ENCODE results near the gene FUZ.

The FUZ gene

GRCh38 chr19:49838885-49839588 is 25.9 kb upstream of the FUZ start:
- Histone ChIP-seq H3K9ac (ENCODE audit: low read depth, low read length) (no peak overlapping the region), H3K4me3 (ENCODE audit: low read length) (no peak overlapping the region), H3K36me3 (ENCODE audit: insufficient read depth, low read length) (peaks cover 63% of the 10 kb centered on the region), H3K4me2 (ENCODE audit: low read length) (no peak overlapping the region), H3K27me3 (ENCODE audit: control insufficient read depth, insufficient read depth, low read length) (no peaks in the 10 kb centered on the region), H3K4me1 (ENCODE audit: control insufficient read depth, insufficient read depth, low read length) (no peaks in the 10 kb centered on the region), H3K9me3 (replicated peaks; ENCODE audit: low read length) (no peaks in the 10 kb centered on the region)

- peaks cover 74% of the 10 kb centered on the region for H3K36me3 ChIP-seq (ENCODE audit: insufficient read depth, low read length)
- no peaks in the 10 kb centered on the region for H3K9me3 ChIP-seq (replicated peaks; ENCODE audit: low read length)
Measured at GRCh38 chr19:49837425-49837824, 24.3 kb upstream of the FUZ start.

GRCh38 chr19:49837009-49837310 is 23.9 kb upstream of the FUZ start:
- Histone ChIP-seq H3K4me3 (ENCODE audit: low read length) (no peak overlapping the region), H3K9me3 (replicated peaks; ENCODE audit: low read length) (no peaks in the 10 kb centered on the region), H3K36me3 (ENCODE audit: insufficient read depth, low read length) (peaks cover 79% of the 10 kb centered on the region), H3K27me3 (ENCODE audit: control insufficient read depth, insufficient read depth, low read length) (no peaks in the 10 kb centered on the region), H3K4me2 (ENCODE audit: low read length) (no peak overlapping the region), H3K4me1 (ENCODE audit: control insufficient read depth, insufficient read depth, low read length) (peaks cover 9% of the 10 kb centered on the region), H3K9ac (ENCODE audit: low read depth, low read length) (no peak overlapping the region)

More at GRCh38 chr19:49837425-49837824, 24.3 kb upstream of the FUZ start:
- Histone ChIP-seq H3K9ac (ENCODE audit: low read depth, low read length) (no peak overlapping the region), H3K27me3 (ENCODE audit: control insufficient read depth, insufficient read depth, low read length) (no peaks in the 10 kb centered on the region), H3K4me2 (ENCODE audit: low read length) (no peak overlapping the region), H3K4me3 (ENCODE audit: low read length) (no peak overlapping the region), H3K4me1 (ENCODE audit: control insufficient read depth, insufficient read depth, low read length) (peaks cover 4% of the 10 kb centered on the region)

- Histone ChIP-seq H3K4me1 (ENCODE audit: control insufficient read depth, insufficient read depth, low read length) (peaks cover 14% of the 10 kb centered on the region), H3K36me3 (ENCODE audit: insufficient read depth, low read length) (peaks cover 85% of the 10 kb centered on the region), H3K9me3 (replicated peaks; ENCODE audit: low read length) (no peaks in the 10 kb centered on the region), H3K9ac (ENCODE audit: low read depth, low read length) (no peak overlapping the region), H3K4me3 (ENCODE audit: low read length) (no peak overlapping the region), H3K27me3 (ENCODE audit: control insufficient read depth, insufficient read depth, low read length) (no peaks in the 10 kb centered on the region), H3K4me2 (ENCODE audit: low read length) (no peak overlapping the region)
Measured at GRCh38 chr19:49836176-49837008, 23.3 kb upstream of the FUZ start.

- Histone ChIP-seq H3K9ac (ENCODE audit: low read depth, low read length) (no peak overlapping the region), H3K4me1 (ENCODE audit: control insufficient read depth, insufficient read depth, low read length) (peaks cover 14% of the 10 kb centered on the region), H3K27me3 (ENCODE audit: control insufficient read depth, insufficient read depth, low read length) (no peaks in the 10 kb centered on the region), H3K4me2 (ENCODE audit: low read length) (no peak overlapping the region), H3K9me3 (replicated peaks; ENCODE audit: low read length) (no peaks in the 10 kb centered on the region), H3K4me3 (ENCODE audit: low read length) (no peak overlapping the region), H3K36me3 (ENCODE audit: insufficient read depth, low read length) (peaks cover 86% of the 10 kb centered on the region)
Measured at GRCh38 chr19:49835562-49835961, 22.5 kb upstream of the FUZ start.

- Histone ChIP-seq H3K4me2 (ENCODE audit: low read length) (no peak overlapping the region), H3K27me3 (ENCODE audit: control insufficient read depth, insufficient read depth, low read length) (no peaks in the 10 kb centered on the region), H3K9me3 (replicated peaks; ENCODE audit: low read length) (no peaks in the 10 kb centered on the region), H3K4me3 (ENCODE audit: low read length) (no peak overlapping the region), H3K4me1 (ENCODE audit: control insufficient read depth, insufficient read depth, low read length) (peaks cover 14% of the 10 kb centered on the region), H3K36me3 (ENCODE audit: insufficient read depth, low read length) (peaks cover 75% of the 10 kb centered on the region), H3K9ac (ENCODE audit: low read depth, low read length) (no peak overlapping the region)
Measured at GRCh38 chr19:49833599-49833998, 20.5 kb upstream of the FUZ start.

- Histone ChIP-seq H3K9ac (ENCODE audit: low read depth, low read length) (no peak overlapping the region), H3K36me3 (ENCODE audit: insufficient read depth, low read length) (peaks cover 67% of the 10 kb centered on the region)
Measured at GRCh38 chr19:49832556-49832955, 19.5 kb upstream of the FUZ start.

GRCh38 chr19:49831592-49831991 is 18.5 kb upstream of the FUZ start:
- no peaks in the 10 kb centered on the region for H3K27me3 ChIP-seq (ENCODE audit: control insufficient read depth, insufficient read depth, low read length)
- H3K4me1 ChIP-seq (ENCODE audit: control insufficient read depth, insufficient read depth, low read length): peaks cover 14% of the 10 kb centered on the region
- no peak overlapping the region for H3K4me2 ChIP-seq (ENCODE audit: low read length)
- peaks cover 64% of the 10 kb centered on the region for H3K36me3 ChIP-seq (ENCODE audit: insufficient read depth, low read length)
- H3K9ac ChIP-seq (ENCODE audit: low read depth, low read length): no peak overlapping the region
- H3K9me3 ChIP-seq (replicated peaks; ENCODE audit: low read length): no peaks in the 10 kb centered on the region
- no peak overlapping the region for H3K4me3 ChIP-seq (ENCODE audit: low read length)

More at GRCh38 chr19:49832556-49832955, 19.5 kb upstream of the FUZ start:
- H3K27me3 ChIP-seq (ENCODE audit: control insufficient read depth, insufficient read depth, low read length): no peaks in the 10 kb centered on the region
- H3K4me2 ChIP-seq (ENCODE audit: low read length): no peak overlapping the region
- H3K4me1 ChIP-seq (ENCODE audit: control insufficient read depth, insufficient read depth, low read length): peaks cover 14% of the 10 kb centered on the region
- no peak overlapping the region for H3K4me3 ChIP-seq (ENCODE audit: low read length)
- no peaks in the 10 kb centered on the region for H3K9me3 ChIP-seq (replicated peaks; ENCODE audit: low read length)

GRCh38 chr19:49830766-49831165 is 17.7 kb upstream of the FUZ start:
- H3K36me3 ChIP-seq (ENCODE audit: insufficient read depth, low read length): peaks cover 58% of the 10 kb centered on the region
- no peaks in the 10 kb centered on the region for H3K9me3 ChIP-seq (replicated peaks; ENCODE audit: low read length)
- no peak overlapping the region for H3K4me3 ChIP-seq (ENCODE audit: low read length)
- H3K4me1 ChIP-seq (ENCODE audit: control insufficient read depth, insufficient read depth, low read length): peaks cover 14% of the 10 kb centered on the region
- H3K27me3 ChIP-seq (ENCODE audit: control insufficient read depth, insufficient read depth, low read length): no peaks in the 10 kb centered on the region
- H3K4me2 ChIP-seq (ENCODE audit: low read length): no peak overlapping the region
- no peak overlapping the region for H3K9ac ChIP-seq (ENCODE audit: low read depth, low read length)

- H3K4me1 ChIP-seq (ENCODE audit: control insufficient read depth, insufficient read depth, low read length): peaks cover 14% of the 10 kb centered on the region
- no peaks in the 10 kb centered on the region for H3K9me3 ChIP-seq (replicated peaks; ENCODE audit: low read length)
- no peak overlapping the region for H3K4me2 ChIP-seq (ENCODE audit: low read length)
- H3K9ac ChIP-seq (ENCODE audit: low read depth, low read length): no peak overlapping the region
- no peaks in the 10 kb centered on the region for H3K27me3 ChIP-seq (ENCODE audit: control insufficient read depth, insufficient read depth, low read length)
- H3K36me3 ChIP-seq (ENCODE audit: insufficient read depth, low read length): peaks cover 56% of the 10 kb centered on the region
- H3K4me3 ChIP-seq (ENCODE audit: low read length): no peak overlapping the region
Measured at GRCh38 chr19:49829721-49830120, 16.6 kb upstream of the FUZ start.

- Histone ChIP-seq H3K4me3 (ENCODE audit: low read length) (no peak overlapping the region), H3K9me3 (replicated peaks; ENCODE audit: low read length) (no peaks in the 10 kb centered on the region), H3K4me1 (ENCODE audit: control insufficient read depth, insufficient read depth, low read length) (peaks cover 14% of the 10 kb centered on the region), H3K36me3 (ENCODE audit: insufficient read depth, low read length) (peaks cover 53% of the 10 kb centered on the region), H3K9ac (ENCODE audit: low read depth, low read length) (no peak overlapping the region), H3K27me3 (ENCODE audit: control insufficient read depth, insufficient read depth, low read length) (no peaks in the 10 kb centered on the region), H3K4me2 (ENCODE audit: low read length) (no peak overlapping the region)
Measured at GRCh38 chr19:49829200-49829599, 16.1 kb upstream of the FUZ start.

- peaks cover 49% of the 10 kb centered on the region for H3K36me3 ChIP-seq (ENCODE audit: insufficient read depth, low read length)
- no peak overlapping the region for H3K9ac ChIP-seq (ENCODE audit: low read depth, low read length)
Measured at GRCh38 chr19:49827034-49827433, 13.9 kb upstream of the FUZ start.

More at GRCh38 chr19:49827034-49827433, 13.9 kb upstream of the FUZ start:
- H3K27me3 ChIP-seq (ENCODE audit: control insufficient read depth, insufficient read depth, low read length): no peaks in the 10 kb centered on the region
- H3K4me3 ChIP-seq (ENCODE audit: low read length): no peak overlapping the region
- H3K4me1 ChIP-seq (ENCODE audit: control insufficient read depth, insufficient read depth, low read length): peaks cover 6% of the 10 kb centered on the region
- H3K9me3 ChIP-seq (replicated peaks; ENCODE audit: low read length): no peaks in the 10 kb centered on the region
- H3K4me2 ChIP-seq (ENCODE audit: low read length): no peak overlapping the region

Measured in skeletal muscle satellite cell (primary cell).